ENCODE data around the gene CACNA2D4. TPM values are rescaled to one million over a fixed set of nuclear protein-coding genes. Genes with fewer than 3 reads are reported as not detected.

CACNA2D4 gene
- total RNA-seq, 1 experiment from 2014 or later, result 1.7 TPM

DNA sequence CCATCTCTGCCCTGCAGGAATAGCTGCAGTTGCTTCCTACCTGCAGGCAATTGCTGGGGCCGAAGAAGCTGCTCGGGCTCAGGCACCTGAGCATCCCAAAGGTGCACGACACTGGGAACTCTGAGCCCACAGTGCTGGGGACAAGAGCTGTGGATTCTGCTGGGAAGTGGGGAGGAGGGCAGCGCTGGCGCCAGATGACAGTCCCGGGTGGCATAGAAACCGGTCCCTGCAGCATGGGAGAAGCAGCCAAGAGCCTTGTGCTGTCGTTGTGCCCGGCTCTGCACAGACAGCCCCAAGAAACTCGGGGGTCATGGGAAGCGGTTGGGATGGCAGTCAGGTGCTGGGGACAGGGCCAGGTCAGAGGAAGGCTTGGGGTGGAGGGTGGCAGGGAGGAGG is 97.6 kb downstream of the CACNA2D4 start:
- Histone ChIP-seq H3K9ac (ENCODE audit: low read length) (no peak overlapping the region), H3K36me3 (ENCODE audit: control insufficient read depth in 1 of 2, insufficient read depth in 2 of 2, low read length in 2 of 2) (no peaks in the 10 kb centered on the region), H3K4me1 (ENCODE audit: control insufficient read depth in 1 of 2, insufficient read depth in 2 of 2, low read length in 2 of 2) (no peaks in the 10 kb centered on the region), H3K4me3 (replicated peaks in 1 of 2; ENCODE audit: low read depth in 1 of 2, low read length in 2 of 2) (no peak overlapping the region), H3K9me2 (ENCODE audit: insufficient read depth) (no peaks in the 10 kb centered on the region), H4K20me1 (ENCODE audit: insufficient read depth) (no peaks in the 10 kb centered on the region), H3K27ac (ENCODE audit: low read depth, low read length) (no peak overlapping the region), H3K9me3 (ENCODE audit: control insufficient read depth in 1 of 2, insufficient read depth in 1 of 2, low read depth in 1 of 2, low read length in 2 of 2) (no peaks in the 10 kb centered on the region), H3K4me2 (ENCODE audit: low read length) (no peak overlapping the region), H3K27me3 (ENCODE audit: insufficient read depth, low read length) (peaks cover 6% of the 10 kb centered on the region; the same call in 1 of the 2 replicates), H3K79me2 (ENCODE audit: insufficient read depth, low read length) (no peaks in the 10 kb centered on the region), H2AFZ (ENCODE audit: low read depth, low read length, poor library complexity, severe bottlenecking) (no peak overlapping the region)
- no peak for DNase-seq (ENCODE audit: low read depth, low spot score)
- ATAC-seq, result no peak
- ChIA-PET POLR2A (no interaction called here), RAD21 (ENCODE audit: low non-redundant PET in 1 of 2, low total read pairs in 2 of 2, uncharacterized antibody in 2 of 2, unreplicated experiment in 2 of 2) (no interaction called here), CTCF (no interaction called here)
- intact Hi-C loops (cut with micrococcal nuclease), result no loop called here
- TF ChIP-seq POLR2A (IDR thresholded peaks at IDR 0.05; ENCODE audit: borderline replicate concordance, extremely low read depth, insufficient read depth, insufficient read length) (no peak), JUND (IDR thresholded peaks at IDR 0.05) (no peak), ZFX (IDR thresholded peaks at IDR 0.05) (no peak), EZH2phosphoT487 (IDR thresholded peaks at IDR 0.05; ENCODE audit: borderline replicate concordance) (no peak), EZH2 (IDR thresholded peaks at IDR 0.05) (no peak), ZNF274 (IDR thresholded peaks at IDR 0.05; ENCODE audit: low read depth, low read length) (no peak), ZBTB33 (IDR thresholded peaks at IDR 0.05; ENCODE audit: extremely low read depth, insufficient replicate concordance, low read length) (no peak), SRF (IDR thresholded peaks at IDR 0.05; ENCODE audit: low read depth) (no peak), RAD21 (IDR thresholded peaks at IDR 0.05; ENCODE audit: low read depth) (no peak), TCF7L2 (IDR thresholded peaks at IDR 0.05; ENCODE audit: borderline replicate concordance, extremely low read depth, insufficient read depth, insufficient read length) (no peak), MAX (IDR thresholded peaks at IDR 0.05) (no peak)
- TF ChIP-seq, protein P1, sequence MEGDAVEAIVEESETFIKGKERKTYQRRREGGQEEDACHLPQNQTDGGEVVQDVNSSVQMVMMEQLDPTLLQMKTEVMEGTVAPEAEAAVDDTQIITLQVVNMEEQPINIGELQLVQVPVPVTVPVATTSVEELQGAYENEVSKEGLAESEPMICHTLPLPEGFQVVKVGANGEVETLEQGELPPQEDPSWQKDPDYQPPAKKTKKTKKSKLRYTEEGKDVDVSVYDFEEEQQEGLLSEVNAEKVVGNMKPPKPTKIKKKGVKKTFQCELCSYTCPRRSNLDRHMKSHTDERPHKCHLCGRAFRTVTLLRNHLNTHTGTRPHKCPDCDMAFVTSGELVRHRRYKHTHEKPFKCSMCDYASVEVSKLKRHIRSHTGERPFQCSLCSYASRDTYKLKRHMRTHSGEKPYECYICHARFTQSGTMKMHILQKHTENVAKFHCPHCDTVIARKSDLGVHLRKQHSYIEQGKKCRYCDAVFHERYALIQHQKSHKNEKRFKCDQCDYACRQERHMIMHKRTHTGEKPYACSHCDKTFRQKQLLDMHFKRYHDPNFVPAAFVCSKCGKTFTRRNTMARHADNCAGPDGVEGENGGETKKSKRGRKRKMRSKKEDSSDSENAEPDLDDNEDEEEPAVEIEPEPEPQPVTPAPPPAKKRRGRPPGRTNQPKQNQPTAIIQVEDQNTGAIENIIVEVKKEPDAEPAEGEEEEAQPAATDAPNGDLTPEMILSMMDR (IDR thresholded peaks at IDR 0.05 in 2 of 3, conservative IDR thresholded peaks at IDR 0.05 in 1 of 3; ENCODE audit: borderline replicate concordance in 1 of 3, insufficient read depth in 1 of 3, low read depth in 2 of 3, low read length in 2 of 3), result no peak
- TF ChIP-seq, protein P2, sequence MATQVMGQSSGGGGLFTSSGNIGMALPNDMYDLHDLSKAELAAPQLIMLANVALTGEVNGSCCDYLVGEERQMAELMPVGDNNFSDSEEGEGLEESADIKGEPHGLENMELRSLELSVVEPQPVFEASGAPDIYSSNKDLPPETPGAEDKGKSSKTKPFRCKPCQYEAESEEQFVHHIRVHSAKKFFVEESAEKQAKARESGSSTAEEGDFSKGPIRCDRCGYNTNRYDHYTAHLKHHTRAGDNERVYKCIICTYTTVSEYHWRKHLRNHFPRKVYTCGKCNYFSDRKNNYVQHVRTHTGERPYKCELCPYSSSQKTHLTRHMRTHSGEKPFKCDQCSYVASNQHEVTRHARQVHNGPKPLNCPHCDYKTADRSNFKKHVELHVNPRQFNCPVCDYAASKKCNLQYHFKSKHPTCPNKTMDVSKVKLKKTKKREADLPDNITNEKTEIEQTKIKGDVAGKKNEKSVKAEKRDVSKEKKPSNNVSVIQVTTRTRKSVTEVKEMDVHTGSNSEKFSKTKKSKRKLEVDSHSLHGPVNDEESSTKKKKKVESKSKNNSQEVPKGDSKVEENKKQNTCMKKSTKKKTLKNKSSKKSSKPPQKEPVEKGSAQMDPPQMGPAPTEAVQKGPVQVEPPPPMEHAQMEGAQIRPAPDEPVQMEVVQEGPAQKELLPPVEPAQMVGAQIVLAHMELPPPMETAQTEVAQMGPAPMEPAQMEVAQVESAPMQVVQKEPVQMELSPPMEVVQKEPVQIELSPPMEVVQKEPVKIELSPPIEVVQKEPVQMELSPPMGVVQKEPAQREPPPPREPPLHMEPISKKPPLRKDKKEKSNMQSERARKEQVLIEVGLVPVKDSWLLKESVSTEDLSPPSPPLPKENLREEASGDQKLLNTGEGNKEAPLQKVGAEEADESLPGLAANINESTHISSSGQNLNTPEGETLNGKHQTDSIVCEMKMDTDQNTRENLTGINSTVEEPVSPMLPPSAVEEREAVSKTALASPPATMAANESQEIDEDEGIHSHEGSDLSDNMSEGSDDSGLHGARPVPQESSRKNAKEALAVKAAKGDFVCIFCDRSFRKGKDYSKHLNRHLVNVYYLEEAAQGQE (IDR thresholded peaks at IDR 0.05; ENCODE audit: low read depth), result no peak
- BruUV-seq (replicated peaks), result no TSS peak
